ENCODE data around the gene BLTP2. TPM values are rescaled to one million over a fixed set of nuclear protein-coding genes. Genes with fewer than 3 reads are reported as not detected.

BLTP2 gene
- total and polyA plus RNA-seq, 10 of the 15 experiments (the other 5 are each of a cell fraction or from before 2014, with no cell fraction given), result 14.2 to 151 (median 78.1) TPM

- POLR2A ChIA-PET, result interaction anchor here (0.8 kb wide), 1 partner anchor 32 kb away, joined by 3 read pairs; the partner anchor contains the start of genes SDF2 and SUPT6H
- H3K9me3 ChIP-seq (replicated peaks; ENCODE audit: control insufficient read depth, insufficient read depth, low read length), result no peaks in the 10 kb centered on the region
- SMC1A ChIA-PET (ENCODE audit: uncharacterized antibody, unreplicated experiment), result interaction anchor here (1.1 kb wide), 1 partner anchor 11 kb away, joined by 4 read pairs; no protein-coding TSS in a partner anchor
- intact Hi-C loops (cut with micrococcal nuclease; ENCODE audit: unreplicated experiment), result no loop called here
- H3K27ac ChIP-seq (ENCODE audit: control insufficient read depth, insufficient read depth), result no peak overlapping the region
- no peak overlapping the region for H2AFZ ChIP-seq (ENCODE audit: control insufficient read depth, low read depth, low read length)
- CTCF ChIA-PET, result no interaction called here
- H3K4me2 ChIP-seq (ENCODE audit: control insufficient read depth, insufficient read depth), result no peak overlapping the region
- no peak for FAIRE-seq
- H3K4me3 ChIP-seq, result no peak overlapping the region
- no peaks in the 10 kb centered on the region for H3K79me2 ChIP-seq (ENCODE audit: control insufficient read depth, insufficient read depth, low read length)
- no peak for ATAC-seq
- WGBS (ENCODE audit: insufficient coverage, insufficient replicate concordance, low lambda C conversion rate, missing lambda C conversion rate), result 36% methylated on average over 1 of the region's 1 CpG
- BruUV-seq (replicated peaks), result no TSS peak
- RAD21 ChIA-PET (ENCODE audit: unreplicated experiment), result no interaction called here
- H3K36me3 ChIP-seq (ENCODE audit: control insufficient read depth in 2 of 2, insufficient read depth in 2 of 2, low read length in 1 of 2), result peaks cover 40 to 45% of the 10 kb centered on the region in 2 experiments
- DNase-seq (ENCODE audit: low read depth, low spot score), result no peak
- H4K20me1 ChIP-seq (ENCODE audit: control insufficient read depth, insufficient read depth), result no peaks in the 10 kb centered on the region; the same call in 1 of the 2 replicates
- no peaks in the 10 kb centered on the region for H3K27me3 ChIP-seq (replicated peaks in 1 of 2; ENCODE audit: control insufficient read depth in 2 of 2, insufficient read depth in 2 of 2, low read length in 1 of 2)
- no peak overlapping the region for H3K9ac ChIP-seq (ENCODE audit: control insufficient read depth, insufficient read depth, low read length)
- H3K4me1 ChIP-seq (ENCODE audit: control insufficient read depth, insufficient read depth, low read length), result no peaks in the 10 kb centered on the region
- TF ChIP-seq, protein P1, sequence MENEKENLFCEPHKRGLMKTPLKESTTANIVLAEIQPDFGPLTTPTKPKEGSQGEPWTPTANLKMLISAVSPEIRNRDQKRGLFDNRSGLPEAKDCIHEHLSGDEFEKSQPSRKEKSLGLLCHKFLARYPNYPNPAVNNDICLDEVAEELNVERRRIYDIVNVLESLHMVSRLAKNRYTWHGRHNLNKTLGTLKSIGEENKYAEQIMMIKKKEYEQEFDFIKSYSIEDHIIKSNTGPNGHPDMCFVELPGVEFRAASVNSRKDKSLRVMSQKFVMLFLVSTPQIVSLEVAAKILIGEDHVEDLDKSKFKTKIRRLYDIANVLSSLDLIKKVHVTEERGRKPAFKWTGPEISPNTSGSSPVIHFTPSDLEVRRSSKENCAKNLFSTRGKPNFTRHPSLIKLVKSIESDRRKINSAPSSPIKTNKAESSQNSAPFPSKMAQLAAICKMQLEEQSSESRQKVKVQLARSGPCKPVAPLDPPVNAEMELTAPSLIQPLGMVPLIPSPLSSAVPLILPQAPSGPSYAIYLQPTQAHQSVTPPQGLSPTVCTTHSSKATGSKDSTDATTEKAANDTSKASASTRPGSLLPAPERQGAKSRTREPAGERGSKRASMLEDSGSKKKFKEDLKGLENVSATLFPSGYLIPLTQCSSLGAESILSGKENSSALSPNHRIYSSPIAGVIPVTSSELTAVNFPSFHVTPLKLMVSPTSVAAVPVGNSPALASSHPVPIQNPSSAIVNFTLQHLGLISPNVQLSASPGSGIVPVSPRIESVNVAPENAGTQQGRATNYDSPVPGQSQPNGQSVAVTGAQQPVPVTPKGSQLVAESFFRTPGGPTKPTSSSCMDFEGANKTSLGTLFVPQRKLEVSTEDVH (IDR thresholded peaks at IDR 0.05; ENCODE audit: low read depth, partially characterized antibody), result no peak
- in situ Hi-C loops (cut with MboI), result no loop called here
Measured at GRCh38 chr17:28693869-28694268, 48.9 kb upstream of the BLTP2 start.

DNA sequence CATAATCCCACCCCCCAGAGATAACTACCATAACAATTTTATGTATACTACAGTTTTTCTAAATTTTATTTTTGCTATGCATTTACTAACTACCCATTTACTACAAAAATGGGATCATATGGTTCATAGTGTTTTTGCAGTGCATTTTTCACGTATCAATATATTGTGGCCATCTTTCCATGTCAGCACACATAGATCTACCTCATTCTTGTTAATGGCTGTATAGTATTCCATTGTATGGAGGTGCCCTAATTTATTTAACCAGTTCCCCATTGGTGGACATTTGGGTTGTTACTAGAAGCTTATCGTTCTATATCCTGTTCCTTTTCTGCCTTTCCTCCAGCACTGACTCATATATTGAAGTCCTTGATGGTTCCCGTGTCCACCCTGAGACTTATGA, 44.1 kb upstream of the BLTP2 start:
- Histone ChIP-seq H3K9ac (ENCODE audit: control insufficient read depth, insufficient read depth, low read length) (no peak overlapping the region), H3K4me2 (ENCODE audit: control insufficient read depth, insufficient read depth) (no peak overlapping the region), H3K36me3 (ENCODE audit: control insufficient read depth in 2 of 2, insufficient read depth in 2 of 2, low read length in 1 of 2) (peaks cover 30 to 54% of the 10 kb centered on the region in 2 experiments), H3K4me1 (ENCODE audit: control insufficient read depth, insufficient read depth, low read length) (no peaks in the 10 kb centered on the region), H3K27me3 (replicated peaks in 1 of 2; ENCODE audit: control insufficient read depth in 2 of 2, insufficient read depth in 2 of 2, low read length in 1 of 2) (no peaks in the 10 kb centered on the region), H3K79me2 (ENCODE audit: control insufficient read depth, insufficient read depth, low read length) (no peaks in the 10 kb centered on the region), H3K4me3 (no peak overlapping the region), H3K27ac (ENCODE audit: control insufficient read depth, insufficient read depth) (no peak overlapping the region), H2AFZ (ENCODE audit: control insufficient read depth, low read depth, low read length) (no peak overlapping the region), H4K20me1 (ENCODE audit: control insufficient read depth, insufficient read depth) (no peaks in the 10 kb centered on the region; the same call in 1 of the 2 replicates), H3K9me3 (replicated peaks; ENCODE audit: control insufficient read depth, insufficient read depth, low read length) (no peaks in the 10 kb centered on the region)
- FAIRE-seq (no peak), ATAC-seq (no peak), DNase-seq (ENCODE audit: low read depth, low spot score) (no peak)
- ChIA-PET RAD21 (ENCODE audit: unreplicated experiment) (no interaction called here), POLR2A (no interaction called here), CTCF (interaction anchor here (1.1 kb wide), 1 partner anchor 45 kb away, joined by 3 read pairs; no protein-coding TSS in a partner anchor), SMC1A (ENCODE audit: uncharacterized antibody, unreplicated experiment) (interaction anchor here (0.9 kb wide), 1 partner anchor 11 kb away, joined by 3 read pairs; no protein-coding TSS in a partner anchor)
- WGBS (ENCODE audit: insufficient coverage, insufficient replicate concordance, low lambda C conversion rate, missing lambda C conversion rate), result 97% methylated on average over 3 of the region's 3 CpGs
- intact Hi-C loops (cut with micrococcal nuclease; ENCODE audit: unreplicated experiment) (no loop called here), in situ Hi-C loops (cut with MboI) (no loop called here)
- BruUV-seq (replicated peaks), result no TSS peak
- no peak for TF ChIP-seq RB1 (IDR thresholded peaks at IDR 0.05; ENCODE audit: borderline replicate concordance)
- no peak for TF ChIP-seq ATF7 (IDR thresholded peaks at IDR 0.05; ENCODE audit: low read depth)
- no peak for TF ChIP-seq RAD21 (IDR thresholded peaks at IDR 0.05; ENCODE audit: insufficient read depth, low read depth, low read length)
- no peak for TF ChIP-seq TBL1XR1 (IDR thresholded peaks at IDR 0.05; ENCODE audit: low read depth, low read length)
- TF ChIP-seq MTA2 (IDR thresholded peaks at IDR 0.05; ENCODE audit: low read depth), result no peak
- TF ChIP-seq, protein P2, sequence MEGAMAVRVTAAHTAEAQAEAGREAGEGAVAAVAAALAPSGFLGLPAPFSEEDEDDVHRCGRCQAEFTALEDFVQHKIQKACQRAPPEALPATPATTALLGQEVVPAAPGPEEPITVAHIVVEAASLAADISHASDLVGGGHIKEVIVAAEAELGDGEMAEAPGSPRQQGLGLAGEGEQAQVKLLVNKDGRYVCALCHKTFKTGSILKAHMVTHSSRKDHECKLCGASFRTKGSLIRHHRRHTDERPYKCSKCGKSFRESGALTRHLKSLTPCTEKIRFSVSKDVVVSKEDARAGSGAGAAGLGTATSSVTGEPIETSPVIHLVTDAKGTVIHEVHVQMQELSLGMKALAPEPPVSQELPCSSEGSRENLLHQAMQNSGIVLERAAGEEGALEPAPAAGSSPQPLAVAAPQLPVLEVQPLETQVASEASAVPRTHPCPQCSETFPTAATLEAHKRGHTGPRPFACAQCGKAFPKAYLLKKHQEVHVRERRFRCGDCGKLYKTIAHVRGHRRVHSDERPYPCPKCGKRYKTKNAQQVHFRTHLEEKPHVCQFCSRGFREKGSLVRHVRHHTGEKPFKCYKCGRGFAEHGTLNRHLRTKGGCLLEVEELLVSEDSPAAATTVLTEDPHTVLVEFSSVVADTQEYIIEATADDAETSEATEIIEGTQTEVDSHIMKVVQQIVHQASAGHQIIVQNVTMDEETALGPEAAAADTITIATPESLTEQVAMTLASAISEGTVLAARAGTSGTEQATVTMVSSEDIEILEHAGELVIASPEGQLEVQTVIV (IDR thresholded peaks at IDR 0.05; ENCODE audit: borderline replicate concordance, partially characterized antibody), result no peak
